ENCODE data around the gene GABBR2.

DNA sequence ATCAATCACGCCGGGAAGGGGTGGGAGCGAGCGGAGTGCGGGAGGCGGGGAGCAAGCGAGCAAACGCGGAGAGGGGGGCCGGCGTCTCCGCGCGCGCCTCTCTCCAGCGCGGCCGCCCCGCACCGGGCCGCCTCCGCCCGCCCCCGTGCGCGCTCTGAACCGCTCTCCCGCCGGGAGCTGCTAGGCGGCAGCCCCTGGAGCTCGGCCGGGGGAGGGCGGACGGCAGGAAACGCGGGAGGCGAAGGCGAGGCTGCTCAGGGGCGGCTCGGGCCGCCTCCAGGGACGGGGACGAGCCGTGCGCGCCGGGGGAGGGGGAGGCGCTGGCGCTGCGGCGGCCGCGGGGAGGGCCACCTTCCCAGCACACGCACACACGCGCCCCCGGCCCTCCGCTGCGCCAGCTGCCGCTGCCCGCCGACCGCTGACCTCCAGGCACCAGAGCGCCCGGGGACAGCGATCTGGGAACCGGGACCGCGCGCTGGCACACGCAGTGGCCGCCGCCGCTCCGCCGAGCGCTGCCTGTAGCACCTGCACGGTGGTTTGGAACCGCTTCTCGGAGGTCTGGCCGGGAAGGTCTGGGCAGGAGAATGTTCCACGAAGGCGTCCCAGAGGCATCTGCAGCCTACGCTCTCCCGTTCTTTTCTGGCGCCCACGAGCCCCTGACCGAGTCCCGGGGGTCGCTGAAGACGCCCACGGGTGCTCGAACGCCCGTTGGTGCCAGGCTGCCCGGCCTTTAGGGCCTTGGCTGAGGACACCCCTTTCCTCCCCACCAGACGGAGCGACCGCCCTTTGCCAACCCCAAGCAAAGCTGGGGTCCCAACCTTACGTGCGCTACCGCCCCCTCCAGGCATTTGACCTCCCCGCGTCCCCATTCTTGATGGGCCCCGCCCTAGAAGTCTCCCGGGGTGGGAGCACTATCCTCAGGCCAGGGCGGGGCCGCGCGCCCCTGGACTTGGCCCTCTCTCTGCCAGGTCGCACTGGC is at the start of gene GABBR2:
- TF ChIP-seq, protein P1, sequence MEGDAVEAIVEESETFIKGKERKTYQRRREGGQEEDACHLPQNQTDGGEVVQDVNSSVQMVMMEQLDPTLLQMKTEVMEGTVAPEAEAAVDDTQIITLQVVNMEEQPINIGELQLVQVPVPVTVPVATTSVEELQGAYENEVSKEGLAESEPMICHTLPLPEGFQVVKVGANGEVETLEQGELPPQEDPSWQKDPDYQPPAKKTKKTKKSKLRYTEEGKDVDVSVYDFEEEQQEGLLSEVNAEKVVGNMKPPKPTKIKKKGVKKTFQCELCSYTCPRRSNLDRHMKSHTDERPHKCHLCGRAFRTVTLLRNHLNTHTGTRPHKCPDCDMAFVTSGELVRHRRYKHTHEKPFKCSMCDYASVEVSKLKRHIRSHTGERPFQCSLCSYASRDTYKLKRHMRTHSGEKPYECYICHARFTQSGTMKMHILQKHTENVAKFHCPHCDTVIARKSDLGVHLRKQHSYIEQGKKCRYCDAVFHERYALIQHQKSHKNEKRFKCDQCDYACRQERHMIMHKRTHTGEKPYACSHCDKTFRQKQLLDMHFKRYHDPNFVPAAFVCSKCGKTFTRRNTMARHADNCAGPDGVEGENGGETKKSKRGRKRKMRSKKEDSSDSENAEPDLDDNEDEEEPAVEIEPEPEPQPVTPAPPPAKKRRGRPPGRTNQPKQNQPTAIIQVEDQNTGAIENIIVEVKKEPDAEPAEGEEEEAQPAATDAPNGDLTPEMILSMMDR (IDR thresholded peaks at IDR 0.05), result no peak
- TF ChIP-seq POLR2A (IDR thresholded peaks at IDR 0.05), result no peak
- TF ChIP-seq EP300 (IDR thresholded peaks at IDR 0.05), result no peak

Data from suprapubic skin (tissue), 3 donors.